Progenitor cell of endocrine pancreas (in vitro differentiated cells): ENCODE measurements around the gene TPRG1L. TPM values are rescaled to one million over a fixed set of nuclear protein-coding genes. Genes with fewer than 3 reads are reported as not detected.

Experiments used
- DNase-seq: peaks from one replicate; pipeline ENCODE4 v3.0.0; 2021; ENCODE audit warnings: low spot score; ENCODE audit not compliant: unreplicated experiment
- H3K27ac Mint-ChIP-seq: 2 replicates; pipeline ENCODE4 v1.8.0; 2021; ENCODE audit warnings: mild to moderate bottlenecking, moderate library complexity, mixed read lengths
- H3K27me3 Mint-ChIP-seq: 2 replicates; pipeline ENCODE4 v1.8.0; 2021; ENCODE audit warnings: mixed read lengths
- H3K36me3 Mint-ChIP-seq: 2 replicates; pipeline ENCODE4 v1.8.0; 2022; ENCODE audit warnings: mixed read lengths; ENCODE audit not compliant: insufficient read depth
- H3K4me1 Mint-ChIP-seq: 2 replicates; pipeline ENCODE4 v1.8.0; 2021; ENCODE audit warnings: low read depth, mixed read lengths
- H3K4me3 Mint-ChIP-seq: 2 replicates; pipeline ENCODE4 v1.8.0; 2021; ENCODE audit warnings: low read depth, mild to moderate bottlenecking, moderate library complexity, mixed read lengths
- H3K9me3 Mint-ChIP-seq: 2 replicates; pipeline ENCODE4 v1.8.0; 2021; ENCODE audit warnings: low read depth, mixed read lengths
- total RNA-seq: library from RNA; stranded (reverse); gene quantifications from 2 replicates; pipeline ENCODE4 v1.2.1, GENCODE V29; 2021
- TF ChIP-seq, protein P1 (sequence below): fragments of 200-600 bp; sonication (generic); IDR thresholded peaks from one replicate; pipeline ENCODE4 v1.5.0; 2021; ENCODE audit warnings: antibody characterized with exemption, mild to moderate bottlenecking; ENCODE audit not compliant: unreplicated experiment

TPRG1L gene
- total RNA-seq, 1 donor from 2014 or later = 31.4 TPM

GRCh38 chr1:3644273-3644672 lies 19.5 kb downstream of the TPRG1L start:
- H3K9me3 Mint-ChIP-seq = no peaks in the 10 kb centered on the region
- H3K36me3 Mint-ChIP-seq = peaks cover 9% of the 10 kb centered on the region
- H3K4me3 Mint-ChIP-seq = no peak overlapping the region
- no peak overlapping the region for H3K27ac Mint-ChIP-seq
- H3K4me1 Mint-ChIP-seq = peaks cover 5% of the 10 kb centered on the region
- TF ChIP-seq, protein P1, sequence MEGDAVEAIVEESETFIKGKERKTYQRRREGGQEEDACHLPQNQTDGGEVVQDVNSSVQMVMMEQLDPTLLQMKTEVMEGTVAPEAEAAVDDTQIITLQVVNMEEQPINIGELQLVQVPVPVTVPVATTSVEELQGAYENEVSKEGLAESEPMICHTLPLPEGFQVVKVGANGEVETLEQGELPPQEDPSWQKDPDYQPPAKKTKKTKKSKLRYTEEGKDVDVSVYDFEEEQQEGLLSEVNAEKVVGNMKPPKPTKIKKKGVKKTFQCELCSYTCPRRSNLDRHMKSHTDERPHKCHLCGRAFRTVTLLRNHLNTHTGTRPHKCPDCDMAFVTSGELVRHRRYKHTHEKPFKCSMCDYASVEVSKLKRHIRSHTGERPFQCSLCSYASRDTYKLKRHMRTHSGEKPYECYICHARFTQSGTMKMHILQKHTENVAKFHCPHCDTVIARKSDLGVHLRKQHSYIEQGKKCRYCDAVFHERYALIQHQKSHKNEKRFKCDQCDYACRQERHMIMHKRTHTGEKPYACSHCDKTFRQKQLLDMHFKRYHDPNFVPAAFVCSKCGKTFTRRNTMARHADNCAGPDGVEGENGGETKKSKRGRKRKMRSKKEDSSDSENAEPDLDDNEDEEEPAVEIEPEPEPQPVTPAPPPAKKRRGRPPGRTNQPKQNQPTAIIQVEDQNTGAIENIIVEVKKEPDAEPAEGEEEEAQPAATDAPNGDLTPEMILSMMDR = no peak
- no peak for DNase-seq
- no peaks in the 10 kb centered on the region for H3K27me3 Mint-ChIP-seq

GRCh38 chr1:3645247-3645646 lies 20.4 kb downstream of the TPRG1L start:
- Mint-ChIP-seq H3K9me3 (no peaks in the 10 kb centered on the region), H3K4me1 (peaks cover 5% of the 10 kb centered on the region), H3K36me3 (peaks cover 9% of the 10 kb centered on the region), H3K27me3 (peaks cover 4% of the 10 kb centered on the region), H3K27ac (no peak overlapping the region), H3K4me3 (no peak overlapping the region)
- TF ChIP-seq, protein P1 = no peak
- no peak for DNase-seq

GRCh38 chr1:3645666-3646355 lies 21.0 kb downstream of the TPRG1L start:
- no peaks in the 10 kb centered on the region for H3K9me3 Mint-ChIP-seq
- H3K36me3 Mint-ChIP-seq = peaks cover 9% of the 10 kb centered on the region
- peaks cover 8% of the 10 kb centered on the region for H3K27me3 Mint-ChIP-seq
- TF ChIP-seq, protein P1 = no peak
- H3K4me1 Mint-ChIP-seq = peaks cover 5% of the 10 kb centered on the region
- no peak for DNase-seq
- H3K4me3 Mint-ChIP-seq = no peak overlapping the region
- H3K27ac Mint-ChIP-seq = no peak overlapping the region

GRCh38 chr1:3646596-3646995 lies 21.8 kb downstream of the TPRG1L start:
- H3K36me3 Mint-ChIP-seq = peaks cover 9% of the 10 kb centered on the region
- H3K4me3 Mint-ChIP-seq = no peak overlapping the region
- H3K27ac Mint-ChIP-seq = no peak overlapping the region
- TF ChIP-seq, protein P1 = no peak
- H3K9me3 Mint-ChIP-seq = no peaks in the 10 kb centered on the region
- DNase-seq = no peak
- H3K4me1 Mint-ChIP-seq = peaks cover 7% of the 10 kb centered on the region
- peaks cover 14% of the 10 kb centered on the region for H3K27me3 Mint-ChIP-seq

DNA sequence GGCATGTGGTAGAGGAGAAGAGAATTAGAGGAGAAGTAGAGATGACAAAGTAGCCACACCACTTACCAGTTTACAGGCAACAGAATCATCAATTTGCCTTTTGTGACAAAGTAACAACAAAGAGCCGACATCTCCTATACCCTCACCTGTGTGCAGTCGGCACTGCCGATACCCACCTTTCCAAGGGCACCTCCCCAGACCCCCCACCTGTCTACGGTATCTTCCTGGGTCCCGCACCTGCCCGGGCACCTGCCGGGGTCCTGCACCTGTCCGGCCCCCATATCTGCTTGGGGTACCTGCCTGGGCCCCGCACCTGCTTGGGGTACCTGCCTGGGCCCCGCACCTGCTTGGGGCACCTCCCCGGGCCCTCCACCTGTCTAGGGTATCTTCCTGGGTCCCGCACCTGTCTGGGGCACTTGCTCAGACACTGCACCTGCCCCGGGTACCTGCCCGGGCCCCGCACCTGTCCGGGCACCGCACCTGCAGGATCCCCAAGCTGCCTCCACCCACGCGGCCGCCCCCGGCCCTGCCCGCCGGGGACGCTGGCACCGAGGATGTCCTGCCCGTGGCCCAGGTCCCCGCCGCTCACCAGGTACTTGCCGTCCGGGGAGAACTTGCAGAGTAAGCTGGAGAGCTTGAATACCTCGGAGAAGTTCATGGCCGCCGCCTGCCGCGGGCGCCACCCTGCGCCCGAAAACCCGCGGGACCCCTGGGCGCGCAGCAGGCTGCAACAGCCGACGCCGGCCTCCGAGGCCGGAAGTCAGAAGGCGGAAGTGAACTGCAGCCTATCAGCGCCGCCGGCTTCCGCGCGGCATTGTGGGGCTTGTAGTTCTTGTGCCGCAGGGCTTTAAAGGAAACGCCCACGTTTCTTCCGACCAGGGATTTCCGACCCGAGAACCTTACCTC lies 24.8 kb downstream of the TPRG1L start, which contains the start of gene WRAP73:
WRAP73 (minus strand) TSS at position 762 of the 906 bp plus-strand sequence; CDS start at position 658, 104 bp downstream.
- Mint-ChIP-seq H3K36me3 (peaks cover 7% of the 10 kb centered on the region), H3K27me3 (peaks cover 31% of the 10 kb centered on the region), H3K9me3 (no peaks in the 10 kb centered on the region), H3K4me3 (peak within 1 kb of the TSS; percentile 74), H3K27ac (no peak within 1 kb of the TSS), H3K4me1 (peaks cover 7% of the 10 kb centered on the region)
- peak; percentile 80 for DNase-seq
- TF ChIP-seq, protein P1 = peak; percentile 33
